GM12878 (cell line): ENCODE results near the gene JMJD6. TPM values are rescaled to one million over a fixed set of nuclear protein-coding genes. Genes with fewer than 3 reads are reported as not detected.
A peak's percentile ranks its signal among the peaks of the same experiment; 100 is the strongest.

ENCODE experiments used
- ATAC-seq: fragments of 200-7000 bp; cut with Tn5 transposase; 3 replicates; pipeline ENCODE4 v1.9.1; 2020; ENCODE audit warnings: mild to moderate bottlenecking, moderate library complexity
- BruUV-seq: library from RNA; stranded (reverse); fragments of 400-500 nt; replicated peaks from 2 replicates; lab custom pipeline; 2021; lab: Mats Ljungman, UMichigan
- CTCF ChIA-PET: fragments of 300-600 bp; sonication (Branson Sonifier 250); formaldehyde crosslinking; extraction: SDS; loops from one replicate; lab custom pipeline; 2021; ENCODE audit warnings: inconsistent platforms; lab: Yijun Ruan, JAX
- POLR2A ChIA-PET: fragments of 350-600 bp; formaldehyde crosslinking; extraction: SDS; loops from one replicate; lab custom pipeline; 2021; ENCODE audit warnings: inconsistent platforms; lab: Charles Lee
- RAD21 ChIA-PET: fragments of 300-600 bp; sonication (Branson Sonifier 250); formaldehyde crosslinking; loops from one replicate; lab custom pipeline; 2023; ENCODE audit warnings: antibody characterized with exemption; ENCODE audit not compliant: unreplicated experiment; lab: Charles Lee
- SMC1A ChIA-PET: fragments of 300-600 bp; sonication (Branson Sonifier 250); formaldehyde crosslinking; loops from one replicate; lab custom pipeline; 2023; ENCODE audit not compliant: unreplicated experiment, uncharacterized antibody; lab: Charles Lee
- DNase-seq: peaks from one replicate; pipeline ENCODE4 v3.0.0-alpha.2; 2011; ENCODE audit warnings: low read depth, low spot score
- FAIRE-seq: peaks from 3 replicates; lab custom pipeline; 2011; peaks lifted over from hg19 to GRCh38; lab: Jason Lieb, UNC
- H2AFZ ChIP-seq: 2 replicates; pipeline ENCODE4 v1.6.0; 2011; ENCODE audit warnings: low read depth, low read length, control low read depth; ENCODE audit not compliant: control insufficient read depth
- H3K27ac ChIP-seq: 2 replicates; pipeline ENCODE4 v1.5.1; 2011; ENCODE audit warnings: control low read depth; ENCODE audit not compliant: control insufficient read depth, insufficient read depth
- H3K27me3 ChIP-seq, 2 experiments: replicated peaks in 1 of 2; 2 replicates each; pipeline versions ENCODE4 v1.6.0 to v1.6.1; 2011; ENCODE audit warnings: low read length in 1 of 2; ENCODE audit not compliant: control insufficient read depth in 2 of 2, insufficient read depth in 2 of 2
- H3K36me3 ChIP-seq, 2 experiments: 2 replicates each; pipeline ENCODE4 v1.5.1; 2011; ENCODE audit warnings: low read length in 1 of 2; ENCODE audit not compliant: control insufficient read depth in 2 of 2, insufficient read depth in 2 of 2
- H3K4me1 ChIP-seq: 2 replicates; pipeline ENCODE4 v1.6.1; 2011; ENCODE audit warnings: mild to moderate bottlenecking, low read length, moderate library complexity, mixed read lengths; ENCODE audit not compliant: control insufficient read depth, insufficient read depth
- H3K4me2 ChIP-seq: 2 replicates; pipeline ENCODE4 v1.6.0; 2011; ENCODE audit warnings: control low read depth; ENCODE audit not compliant: control insufficient read depth, insufficient read depth
- H3K4me3 ChIP-seq: fragments of 200-600 bp; sonication (generic); 2 replicates; pipeline ENCODE4 v1.5.1; 2016
- H3K79me2 ChIP-seq: 2 replicates; pipeline ENCODE4 v1.6.0; 2011; ENCODE audit warnings: low read length; ENCODE audit not compliant: control insufficient read depth, insufficient read depth
- H3K9ac ChIP-seq: 2 replicates; pipeline ENCODE4 v1.8.0; 2011; ENCODE audit warnings: low read length, control low read depth, mixed read lengths; ENCODE audit not compliant: control insufficient read depth, insufficient read depth
- H3K9me3 ChIP-seq: replicated peaks from 3 replicates; pipeline ENCODE4 v1.5.1; 2011; ENCODE audit warnings: mild to moderate bottlenecking, low read length; ENCODE audit not compliant: control insufficient read depth, insufficient read depth
- H4K20me1 ChIP-seq: 2 replicates; pipeline ENCODE4 v1.6.0; 2011; ENCODE audit not compliant: control insufficient read depth, insufficient read depth
- BCL11A ChIP-seq: IDR thresholded peaks from 2 replicates; pipeline ENCODE4 v1.6.1; 2011; ENCODE audit warnings: low read depth, low read length
- CEBPB ChIP-seq, 2 experiments: fragments of 150-350 bp in 1 of 2; IDR thresholded peaks; 2 replicates each; pipeline ENCODE4 v1.6.1; 2012 to 2014; ENCODE audit warnings: low read depth in 2 of 2, low read length in 2 of 2, borderline replicate concordance in 1 of 2, inconsistent platforms in 1 of 2
- EGR1 ChIP-seq, 2 experiments: IDR thresholded peaks; 1 replicate in 1 of 2; 2 replicates in 1 of 2; pipeline ENCODE4 v1.6.1; 2011 to 2012; ENCODE audit warnings: low read depth in 2 of 2, low read length in 2 of 2, borderline replicate concordance in 1 of 2, mild to moderate bottlenecking in 1 of 2, moderate library complexity in 1 of 2
- IRF3 ChIP-seq: fragments of 450-650 bp; IDR thresholded peaks from 2 replicates; pipeline ENCODE4 v1.6.1; 2014; ENCODE audit warnings: mild to moderate bottlenecking
- PAX5 ChIP-seq: IDR thresholded peaks from 2 replicates; pipeline ENCODE4 v1.6.1; 2011; ENCODE audit warnings: low read depth, low read length, borderline replicate concordance
- SMAD5 ChIP-seq: IDR thresholded peaks from 2 replicates; pipeline ENCODE4 v1.6.1; 2016; ENCODE audit warnings: antibody characterized with exemption, low read depth
- WGBS: methylation state at CpG from one replicate; pipeline ENCODE4 v1.1.6; 2016; ENCODE audit warnings: low lambda C conversion rate; ENCODE audit not compliant: insufficient replicate concordance, insufficient coverage; ENCODE audit errors: missing lambda C conversion rate; 5-methylcytosine and 5-hydroxymethylcytosine counted together
- in situ Hi-C: fragments of 300-500 bp; cut with MboI; formaldehyde crosslinking; loops from 9 replicates; pipeline ENCODE4 v1.14.3; 2018; ENCODE audit warnings: mixed read lengths
- intact Hi-C: fragments of 100-400 bp; cut with micrococcal nuclease; formaldehyde crosslinking; loops from one replicate; pipeline ENCODE4 v1.14.2; 2022; ENCODE audit not compliant: unreplicated experiment
- polyA plus RNA-seq, 11 experiments: library from polyadenylated mRNA; depleted of rRNA in 4 of 11; unstranded in 6 of 11; stranded (reverse) in 5 of 11; fragments of >200 nt; fragmentation: Nextera tagmentation in 4 of 11; fragmentation: Illumina TruSeq in 1 of 11; extraction: Ambion mirVana in 4 of 11; extraction: Trizol in 1 of 11; gene quantifications; 1 replicate in 1 of 11; 2 replicates in 10 of 11; pipeline versions ENCODE4 v1.2.1 to v1.2.3, GENCODE V29; 2011 to 2016; ENCODE audit warnings: inconsistent platforms in 2 of 11, missing spikeins in 2 of 11, low read depth in 1 of 11
- total RNA-seq, 4 experiments: library from RNA; depleted of rRNA in 3 of 4; stranded (reverse); fragments of >200 nt in 3 of 4; fragmentation: Illumina TruSeq in 1 of 4; extraction: Trizol in 1 of 4; gene quantifications; 2 replicates each; pipeline versions ENCODE4 v1.2.1 to v1.2.3, GENCODE V29; 2013 to 2021

The JMJD6 gene
- total and polyA plus RNA-seq, 10 of the 15 experiments (the other 5 are each of a cell fraction or from before 2014, with no cell fraction given), result 1.2 to 36.0 (median 22.2) TPM

- H3K27ac ChIP-seq, result no peak overlapping the region
- intact Hi-C loops, result loop anchor here (10.0 kb wide), 1 partner anchor 351 kb away; no protein-coding TSS in a partner anchor
Measured at GRCh38 chr17:76733618-76733957, 7.2 kb upstream of the JMJD6 start.

More at GRCh38 chr17:76733618-76733957, 7.2 kb upstream of the JMJD6 start:
- Histone ChIP-seq H4K20me1 (no peaks in the 10 kb centered on the region; the same call in 1 of the 2 replicates), H3K27me3 (no peaks in the 10 kb centered on the region), H3K9me3 (no peaks in the 10 kb centered on the region; the same call in 2 of the 3 replicates), H3K4me1 (no peaks in the 10 kb centered on the region; the same call in 1 of the 2 replicates), H3K79me2 (peaks cover 85% of the 10 kb centered on the region), H2AFZ (no peak overlapping the region), H3K36me3 (peaks cover 8 to 36% of the 10 kb centered on the region in 2 experiments), H3K9ac (no peak overlapping the region), H3K4me2 (peak overlapping the region; percentile 75), H3K4me3 (peak overlapping the region; percentile 87)
- in situ Hi-C loops, result no loop called here
- ChIA-PET CTCF (interaction anchor here (0.5 kb wide), 1 partner anchor 356 kb away, joined by 3 read pairs; no protein-coding TSS in a partner anchor), RAD21 (interaction anchor here (1.6 kb wide), 1 partner anchor 174 kb away, joined by 4 read pairs; no protein-coding TSS in a partner anchor), SMC1A (no interaction called here), POLR2A (interaction anchor here (1.0 kb wide), 1 partner anchor 284 kb away, joined by 3 read pairs; no protein-coding TSS in a partner anchor)
- 35% methylated on average over 1 of the region's 1 CpG for WGBS
- ATAC-seq, result no peak
- no peak for DNase-seq
- no peak for FAIRE-seq
- no peak for TF ChIP-seq CEBPB (IDR thresholded peaks at IDR 0.05; ENCODE audit: borderline replicate concordance in 1 of 2, low read depth in 2 of 2, low read length in 2 of 2)
- TF ChIP-seq BCL11A, result no peak
- TF ChIP-seq SMAD5, result peak; percentile 53; the same call in 1 of the 2 replicates
- TF ChIP-seq EGR1 (IDR thresholded peaks at IDR 0.05; ENCODE audit: borderline replicate concordance in 1 of 2, low read depth in 2 of 2, low read length in 2 of 2), result no peak
- peak; percentile 23; the same call in 1 of the 2 replicates for TF ChIP-seq PAX5
- no peak for TF ChIP-seq IRF3
- no TSS peak for BruUV-seq
